NCI-H1436 (cell line): ENCODE measurements around the gene NOX4.
"Not testable (repeated sequence)": the region's sequence is repeated elsewhere in the genome, so short reads cannot be mapped to it uniquely, and the experiment has no call there.

Source experiments
- DNase-seq: peaks from one replicate; lab custom pipeline; 2025; lab: John Stamatoyannopoulos, UW

NOX4 gene

GRCh38 chr11:89303029-89303428 is 188.1 kb downstream of the NOX4 start:
- not testable (repeated sequence) for DNase-seq

GRCh38 chr11:89295023-89295422 is 196.2 kb downstream of the NOX4 start:
- DNase-seq: not testable (repeated sequence)

GRCh38 chr11:89293965-89294679 is 197.1 kb downstream of the NOX4 start:
- DNase-seq: no peak

GRCh38 chr11:89288004-89288403 is 203.2 kb downstream of the NOX4 start:
- DNase-seq: not testable (repeated sequence)

- DNase-seq: not testable (repeated sequence)
These were observed 204.6 kb downstream of the NOX4 start for GRCh38 chr11:89286601-89287000.

GRCh38 chr11:89281032-89281677 is 210.0 kb downstream of the NOX4 start:
- DNase-seq: not testable (repeated sequence)

- DNase-seq: no peak
These were observed 212.0 kb downstream of the NOX4 start for GRCh38 chr11:89279176-89279575.

- no peak for DNase-seq
These were observed 215.2 kb downstream of the NOX4 start for GRCh38 chr11:89275966-89276365.
